ENCODE results near the gene PI4KA.

Gene PI4KA

DNA sequence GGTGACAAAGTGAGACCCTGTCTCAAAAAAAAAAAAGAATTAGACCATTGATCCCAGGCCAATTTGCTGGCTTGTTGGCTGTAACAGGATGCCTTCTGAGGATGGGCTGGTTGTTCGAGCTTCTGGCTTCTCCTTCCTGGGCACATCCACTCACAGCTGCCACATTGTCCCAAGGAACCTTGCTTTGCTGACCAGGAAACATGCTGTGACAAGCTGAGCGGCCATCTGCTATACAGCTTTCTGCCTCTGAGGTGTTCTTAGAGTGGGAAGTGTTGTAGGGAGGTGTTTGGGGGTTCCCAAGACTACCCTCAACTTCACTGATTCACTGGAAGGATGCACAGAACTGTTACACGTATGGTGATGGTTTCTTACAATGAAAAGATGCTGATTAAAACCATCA, 6.7 kb upstream of the PI4KA start:
- no peak overlapping the region for H3K4me3 ChIP-seq (ENCODE audit: low read depth, low read length)
- DNase-seq (ENCODE audit: low read depth), result no peak
- no peak for TF ChIP-seq POLR2A (IDR thresholded peaks at IDR 0.05; ENCODE audit: extremely low read depth, insufficient read length)
- TF ChIP-seq, protein P1, sequence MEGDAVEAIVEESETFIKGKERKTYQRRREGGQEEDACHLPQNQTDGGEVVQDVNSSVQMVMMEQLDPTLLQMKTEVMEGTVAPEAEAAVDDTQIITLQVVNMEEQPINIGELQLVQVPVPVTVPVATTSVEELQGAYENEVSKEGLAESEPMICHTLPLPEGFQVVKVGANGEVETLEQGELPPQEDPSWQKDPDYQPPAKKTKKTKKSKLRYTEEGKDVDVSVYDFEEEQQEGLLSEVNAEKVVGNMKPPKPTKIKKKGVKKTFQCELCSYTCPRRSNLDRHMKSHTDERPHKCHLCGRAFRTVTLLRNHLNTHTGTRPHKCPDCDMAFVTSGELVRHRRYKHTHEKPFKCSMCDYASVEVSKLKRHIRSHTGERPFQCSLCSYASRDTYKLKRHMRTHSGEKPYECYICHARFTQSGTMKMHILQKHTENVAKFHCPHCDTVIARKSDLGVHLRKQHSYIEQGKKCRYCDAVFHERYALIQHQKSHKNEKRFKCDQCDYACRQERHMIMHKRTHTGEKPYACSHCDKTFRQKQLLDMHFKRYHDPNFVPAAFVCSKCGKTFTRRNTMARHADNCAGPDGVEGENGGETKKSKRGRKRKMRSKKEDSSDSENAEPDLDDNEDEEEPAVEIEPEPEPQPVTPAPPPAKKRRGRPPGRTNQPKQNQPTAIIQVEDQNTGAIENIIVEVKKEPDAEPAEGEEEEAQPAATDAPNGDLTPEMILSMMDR (IDR thresholded peaks at IDR 0.05; ENCODE audit: low read depth, low read length), result no peak
- TF ChIP-seq, protein P2, sequence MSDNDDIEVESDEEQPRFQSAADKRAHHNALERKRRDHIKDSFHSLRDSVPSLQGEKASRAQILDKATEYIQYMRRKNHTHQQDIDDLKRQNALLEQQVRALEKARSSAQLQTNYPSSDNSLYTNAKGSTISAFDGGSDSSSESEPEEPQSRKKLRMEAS (IDR thresholded peaks at IDR 0.05; ENCODE audit: low read depth, low read length), result no peak
- TF ChIP-seq MYC (IDR thresholded peaks at IDR 0.05; ENCODE audit: low read depth, low read length), result no peak

DNA sequence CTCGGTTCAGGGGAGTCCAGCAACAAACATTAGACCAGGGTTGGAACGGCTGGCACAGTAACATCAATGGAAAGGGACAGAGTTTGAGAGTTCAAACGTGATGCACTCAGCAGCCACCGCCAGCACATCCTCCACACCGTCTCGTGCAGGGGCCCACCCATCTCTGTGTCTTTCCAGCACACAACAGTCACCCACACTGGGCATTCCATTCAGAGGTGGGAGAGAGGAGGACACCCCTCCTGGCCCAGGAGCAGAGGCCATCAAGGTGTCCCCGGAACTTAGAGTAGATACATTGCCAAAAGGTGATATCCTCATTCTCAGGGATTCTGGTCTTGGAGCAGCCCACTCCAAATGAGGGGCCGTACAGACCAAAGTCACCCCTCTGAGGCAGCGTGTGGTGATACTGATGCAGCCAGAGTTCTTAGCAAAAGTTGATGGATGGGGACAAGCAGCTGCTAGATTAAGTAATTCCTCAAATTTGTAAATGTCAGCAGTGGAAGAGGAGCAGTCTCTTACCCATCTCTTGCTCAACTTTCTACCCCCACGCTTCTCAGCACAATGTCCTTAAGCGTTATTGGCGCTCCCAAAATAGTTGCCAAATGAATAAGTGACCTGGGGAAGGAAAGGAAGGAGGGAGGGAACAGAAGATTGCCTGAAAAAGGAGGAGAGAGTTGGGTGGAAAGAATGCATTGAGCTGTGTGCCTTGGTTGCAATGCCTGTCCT, 5.7 kb upstream of the PI4KA start:
- TF ChIP-seq, protein P2 (IDR thresholded peaks at IDR 0.05; ENCODE audit: low read depth, low read length), result no peak
- TF ChIP-seq MYC (IDR thresholded peaks at IDR 0.05; ENCODE audit: low read depth, low read length), result no peak
- TF ChIP-seq, protein P1 (IDR thresholded peaks at IDR 0.05; ENCODE audit: low read depth, low read length), result no peak
- TF ChIP-seq POLR2A (IDR thresholded peaks at IDR 0.05; ENCODE audit: extremely low read depth, insufficient read length), result no peak

DNA sequence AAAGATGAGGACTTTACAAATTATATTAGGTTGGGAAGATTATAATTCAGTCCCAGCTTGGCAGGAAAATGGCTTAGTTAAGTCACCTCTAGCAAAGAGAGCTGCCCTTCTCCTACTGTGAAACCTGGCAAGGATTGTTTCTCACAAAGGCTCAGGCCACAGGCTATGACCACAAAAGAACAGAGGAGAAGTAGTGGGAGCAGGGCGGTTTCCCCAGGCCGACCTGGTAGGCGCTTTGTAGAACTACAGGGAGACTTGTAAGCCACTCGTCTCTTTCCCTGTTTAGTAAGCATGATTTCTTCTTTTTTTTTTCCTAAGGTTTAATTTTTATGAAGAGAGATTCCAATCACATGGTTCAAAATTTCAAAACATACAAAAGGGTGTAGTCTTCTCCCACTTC, 4.8 kb upstream of the PI4KA start:
- no peak overlapping the region for H3K4me3 ChIP-seq (ENCODE audit: low read depth, low read length)
- DNase-seq (ENCODE audit: low read depth), result no peak
- TF ChIP-seq MYC (IDR thresholded peaks at IDR 0.05; ENCODE audit: low read depth, low read length), result no peak
- TF ChIP-seq, protein P1 (IDR thresholded peaks at IDR 0.05; ENCODE audit: low read depth, low read length), result no peak
- TF ChIP-seq, protein P2 (IDR thresholded peaks at IDR 0.05; ENCODE audit: low read depth, low read length), result no peak
- no peak for TF ChIP-seq POLR2A (IDR thresholded peaks at IDR 0.05; ENCODE audit: extremely low read depth, insufficient read length)

More for the DNA sequence above, 5.7 kb upstream of the PI4KA start:
- no peak overlapping the region for H3K4me3 ChIP-seq (ENCODE audit: low read depth, low read length)
- DNase-seq (ENCODE audit: low read depth), result no peak

DNA sequence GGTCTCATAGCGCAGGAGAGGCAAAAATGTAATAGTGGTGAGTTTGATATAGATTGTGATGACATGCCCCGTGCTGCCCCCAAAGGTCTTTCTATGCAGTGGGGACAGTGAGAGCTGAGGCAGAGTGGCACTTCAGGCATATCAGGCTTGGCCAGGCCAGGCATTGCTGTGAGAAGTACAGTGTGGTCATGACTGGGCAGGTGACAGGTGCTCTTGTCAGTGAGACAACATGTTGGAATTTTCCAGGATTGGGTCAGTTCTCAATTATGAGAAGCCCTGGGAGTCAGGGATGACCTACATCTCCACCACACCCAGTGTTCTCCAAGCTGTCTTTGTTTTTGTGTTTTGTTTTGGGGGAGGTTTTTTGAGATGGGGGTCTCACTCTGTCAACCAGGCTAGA, 3.9 kb upstream of the PI4KA start:
- no peak for DNase-seq (ENCODE audit: low read depth)
- TF ChIP-seq, protein P2 (IDR thresholded peaks at IDR 0.05; ENCODE audit: low read depth, low read length), result no peak
- TF ChIP-seq, protein P1 (IDR thresholded peaks at IDR 0.05; ENCODE audit: low read depth, low read length), result no peak
- TF ChIP-seq MYC (IDR thresholded peaks at IDR 0.05; ENCODE audit: low read depth, low read length), result no peak
- no peak for TF ChIP-seq POLR2A (IDR thresholded peaks at IDR 0.05; ENCODE audit: extremely low read depth, insufficient read length)
- H3K4me3 ChIP-seq (ENCODE audit: low read depth, low read length), result no peak overlapping the region

DNA sequence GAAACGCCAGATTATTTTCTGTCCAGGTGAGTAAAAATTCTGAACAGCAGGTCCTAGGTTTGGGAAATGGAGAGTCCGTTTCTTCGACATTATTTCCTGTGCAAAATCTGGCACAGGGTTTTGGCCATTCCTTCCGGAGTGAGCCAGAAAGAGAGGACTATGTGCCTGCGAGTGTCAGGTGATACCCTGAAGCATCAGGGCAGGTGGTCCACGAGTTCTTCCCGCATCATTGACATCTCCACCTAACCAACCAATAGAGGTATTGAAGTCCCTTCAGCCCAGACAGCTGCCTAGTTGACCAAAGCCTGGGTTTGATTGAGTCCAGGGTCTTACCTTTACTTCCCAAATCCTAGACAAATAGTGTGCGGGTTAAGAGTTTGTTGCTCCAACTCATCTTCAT, 1.0 kb upstream of the PI4KA start:
- no peak for DNase-seq (ENCODE audit: low read depth)

More for the DNA sequence above, 1.0 kb upstream of the PI4KA start:
- peak overlapping the region; percentile 71 for H3K4me3 ChIP-seq (ENCODE audit: low read depth, low read length)
- TF ChIP-seq, protein P2 (IDR thresholded peaks at IDR 0.05; ENCODE audit: low read depth, low read length), result no peak
- TF ChIP-seq POLR2A (IDR thresholded peaks at IDR 0.05; ENCODE audit: extremely low read depth, insufficient read length), result no peak
- TF ChIP-seq, protein P1 (IDR thresholded peaks at IDR 0.05; ENCODE audit: low read depth, low read length), result no peak
- no peak for TF ChIP-seq MYC (IDR thresholded peaks at IDR 0.05; ENCODE audit: low read depth, low read length)

All from NB4 (cell line).